ENCODE results near the gene WNT11. TPM values are rescaled to one million over a fixed set of nuclear protein-coding genes. Genes with fewer than 3 reads are reported as not detected.
A peak's percentile ranks its signal among the peaks of the same experiment; 100 is the strongest.

WNT11 gene
- total RNA-seq, 4 donors from 2014 or later, result 6.6 to 7.5 (median 6.9) TPM

GRCh38 chr11:76237914-76238313 lies 31.6 kb upstream of the WNT11 start:
- no peaks in the 10 kb centered on the region for H3K27me3 ChIP-seq
- TF ChIP-seq POLR2A (IDR thresholded peaks at IDR 0.05), result no peak
- TF ChIP-seq CTCF (IDR thresholded peaks at IDR 0.05), result no peak
- no peaks in the 10 kb centered on the region for H3K9me3 ChIP-seq
- no peak overlapping the region for H3K27ac ChIP-seq
- H3K4me3 ChIP-seq, result no peak overlapping the region
- peaks cover 0 to 16% (median 6%) of the 10 kb centered on the region in 4 donors for H3K4me1 ChIP-seq
- no peaks in the 10 kb centered on the region for H3K36me3 ChIP-seq
- DNase-seq, result no peak

GRCh38 chr11:76237000-76237649 lies 30.8 kb upstream of the WNT11 start:
- H3K4me1 ChIP-seq, result peaks cover 0 to 19% (median 6%) of the 10 kb centered on the region in 4 donors
- H3K9me3 ChIP-seq, result no peaks in the 10 kb centered on the region
- DNase-seq, result no peak
- TF ChIP-seq CTCF (IDR thresholded peaks at IDR 0.05) (no peak), POLR2A (IDR thresholded peaks at IDR 0.05) (no peak)
- H3K4me3 ChIP-seq, result peak overlapping the region in 1 of 4 donors; percentile 90
- no peak overlapping the region for H3K27ac ChIP-seq
- H3K36me3 ChIP-seq, result no peaks in the 10 kb centered on the region
- no peaks in the 10 kb centered on the region for H3K27me3 ChIP-seq

GRCh38 chr11:76236092-76236999 lies 30.0 kb upstream of the WNT11 start:
- peak overlapping the region; percentile 67 to 92 (median 80) for H3K27ac ChIP-seq
- H3K9me3 ChIP-seq, result no peaks in the 10 kb centered on the region
- TF ChIP-seq CTCF (IDR thresholded peaks at IDR 0.05) (no peak), POLR2A (IDR thresholded peaks at IDR 0.05) (no peak)
- peak in 2 of 3 donors; percentile 58 to 76 for DNase-seq
- H3K4me3 ChIP-seq, result peak overlapping the region; percentile 70 to 90 (median 74)
- peaks cover 0 to 26% (median 6%) of the 10 kb centered on the region in 4 donors for H3K4me1 ChIP-seq
- H3K36me3 ChIP-seq, result no peaks in the 10 kb centered on the region
- no peaks in the 10 kb centered on the region for H3K27me3 ChIP-seq

GRCh38 chr11:76235233-76236091 lies 29.2 kb upstream of the WNT11 start:
- no peaks in the 10 kb centered on the region for H3K27me3 ChIP-seq
- H3K4me3 ChIP-seq, result peak overlapping the region; percentile 70 to 90 (median 74)
- H3K27ac ChIP-seq, result peak overlapping the region; percentile 67 to 92 (median 80)
- peak; percentile 88 to 94 (median 92) for DNase-seq
- TF ChIP-seq POLR2A (IDR thresholded peaks at IDR 0.05) (peak in 1 of 2 donors; percentile 19), CTCF (IDR thresholded peaks at IDR 0.05) (peak in 1 of 6 experiments; percentile 20)
- H3K4me1 ChIP-seq, result peaks cover 0 to 26% (median 6%) of the 10 kb centered on the region in 4 donors
- no peaks in the 10 kb centered on the region for H3K36me3 ChIP-seq
- H3K9me3 ChIP-seq, result no peaks in the 10 kb centered on the region
